Smooth muscle cell of the brain vasculature (primary cell): ENCODE measurements around the gene TTC33.
"Not testable (repeated sequence)": the region's sequence is repeated elsewhere in the genome, so short reads cannot be mapped to it uniquely, and the experiment has no call there.

Source experiments
- DNase-seq: peaks from one replicate; pipeline ENCODE4 v3.0.0-alpha.2; 2012; ENCODE audit warnings: low read depth, low spot score

Gene TTC33

DNA sequence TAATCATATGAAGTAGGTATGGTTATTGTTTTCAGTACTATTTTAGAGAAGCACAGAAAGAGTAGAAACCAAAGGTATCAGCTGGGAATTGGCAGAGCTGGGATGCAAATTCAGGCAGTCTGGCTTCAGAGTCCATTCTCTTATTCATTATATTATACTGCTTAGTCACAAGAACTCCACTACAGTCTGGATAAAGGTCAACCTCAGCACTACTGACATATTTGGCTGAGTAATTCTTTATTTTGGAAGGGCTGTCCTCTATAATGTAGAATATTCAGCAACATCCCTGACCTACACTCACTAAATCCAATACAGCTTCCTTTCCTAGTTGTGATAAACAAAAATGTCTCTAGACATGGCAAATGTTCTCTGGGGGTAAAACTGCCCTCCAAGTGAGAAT, 38.5 kb downstream of the TTC33 start:
- peak; percentile 10 for DNase-seq

GRCh38 chr5:40716590-40716989, 39.2 kb downstream of the TTC33 start:
- no peak for DNase-seq

GRCh38 chr5:40716000-40716399, 39.8 kb downstream of the TTC33 start:
- DNase-seq = no peak

- no peak for DNase-seq
Measured at GRCh38 chr5:40714001-40714400, 41.8 kb downstream of the TTC33 start.

DNA sequence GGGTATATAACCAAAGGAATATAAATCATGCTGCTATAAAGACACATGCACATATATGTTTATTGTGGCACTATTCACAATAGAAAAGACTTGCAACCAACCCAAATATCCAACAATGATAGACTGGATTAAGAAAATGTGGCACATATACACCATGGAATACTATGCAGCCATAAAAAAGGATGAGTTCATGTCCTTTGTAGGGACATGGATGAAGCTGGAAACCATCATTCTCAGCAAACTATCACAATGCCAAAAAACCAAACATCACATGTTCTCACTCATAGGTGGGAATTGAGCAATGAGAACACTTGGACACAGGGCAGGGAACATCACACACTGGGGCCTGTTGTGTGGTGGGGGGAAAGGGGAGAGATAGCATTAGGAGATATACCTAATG, 45.2 kb downstream of the TTC33 start:
- not testable (repeated sequence) for DNase-seq

DNA sequence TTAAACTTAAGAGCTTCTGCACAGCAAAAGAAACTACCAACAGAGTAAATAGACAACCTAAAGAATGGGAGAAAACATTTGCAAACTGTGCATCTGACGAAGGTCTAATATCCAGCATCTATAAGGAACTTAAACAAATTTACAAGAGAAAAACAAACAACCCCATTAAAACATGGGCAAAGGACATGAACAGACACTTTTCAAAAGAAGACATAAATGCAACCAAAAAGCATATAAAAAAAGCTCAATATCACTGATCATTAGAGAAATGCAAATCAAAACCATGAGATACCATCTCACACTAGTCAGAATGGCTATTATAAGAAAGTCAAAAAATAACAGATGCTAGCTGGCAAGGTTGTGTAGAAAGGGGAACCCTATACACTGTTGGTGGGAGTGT, 50.3 kb downstream of the TTC33 start:
- not testable (repeated sequence) for DNase-seq

DNA sequence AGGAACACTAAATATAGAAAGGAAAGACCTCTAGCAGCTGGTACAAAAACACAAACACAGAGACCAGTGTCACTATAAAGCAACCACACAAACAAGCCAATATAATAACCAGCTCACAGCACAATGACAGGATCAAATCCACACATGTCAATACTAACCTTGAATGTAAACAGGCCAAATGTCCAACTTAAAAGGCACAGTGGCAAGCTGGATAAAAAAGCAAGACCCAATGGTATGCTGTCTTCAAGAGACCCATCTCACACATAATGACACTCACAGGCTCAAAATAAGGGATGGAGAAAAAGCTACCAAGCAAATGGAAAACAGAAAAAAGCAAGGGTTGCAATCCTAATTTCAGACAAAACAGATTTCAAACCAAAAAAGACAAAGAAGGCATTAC, 53.7 kb downstream of the TTC33 start:
- not testable (repeated sequence) for DNase-seq

DNA sequence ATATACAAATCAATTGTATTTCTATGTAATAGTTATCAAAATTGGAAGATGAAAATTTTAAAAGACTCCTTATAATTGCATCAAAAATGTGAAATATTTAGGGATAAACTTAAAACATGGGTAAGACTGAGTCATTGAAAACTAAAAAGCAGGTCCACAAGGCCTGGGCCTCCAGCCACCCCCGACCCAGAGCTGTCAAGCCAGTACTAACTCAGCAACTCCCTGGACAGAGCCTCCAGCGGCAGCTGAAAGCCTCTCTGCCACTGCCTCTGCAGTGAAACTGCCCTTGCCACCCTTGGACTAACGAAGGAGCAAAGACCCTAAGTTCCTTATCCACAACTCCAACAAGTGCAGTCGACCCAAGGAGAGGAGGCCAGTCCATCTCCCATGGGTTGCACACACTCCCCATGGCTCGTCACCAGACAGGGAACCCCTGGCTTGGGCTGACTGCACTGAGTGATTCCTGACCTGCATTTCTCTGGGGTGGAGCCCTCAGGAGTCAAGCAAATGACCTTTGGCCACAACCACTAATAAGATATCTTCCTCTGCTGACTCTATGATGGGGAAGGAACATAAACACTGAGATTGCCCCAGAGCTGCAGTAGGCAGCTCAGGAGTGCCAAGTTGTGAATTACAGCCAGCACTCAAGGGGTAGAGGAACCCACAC, 55.5 kb downstream of the TTC33 start:
- no peak for DNase-seq

GRCh38 chr5:40694433-40694832, 61.3 kb downstream of the TTC33 start:
- DNase-seq = no peak

DNA sequence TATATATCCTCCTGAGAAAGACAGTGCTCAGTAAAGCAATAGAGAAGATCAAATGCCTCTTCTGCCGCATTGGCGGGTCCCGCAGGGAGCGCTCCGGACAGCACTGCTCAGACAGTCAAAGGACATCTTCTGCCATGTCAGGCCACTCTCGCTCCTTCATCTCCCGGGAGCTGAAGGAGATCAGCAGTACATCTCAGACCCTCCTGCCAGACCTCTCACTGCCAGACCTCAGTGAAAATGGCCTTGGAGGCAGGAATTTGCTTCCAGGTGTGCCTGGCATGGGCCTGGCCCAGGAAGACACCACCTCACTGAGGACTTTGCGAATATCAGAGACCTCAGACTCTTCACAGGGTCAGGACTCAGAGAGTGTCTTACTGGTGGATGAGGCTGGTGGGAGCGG, 63.9 kb downstream of the TTC33 start:
- DNase-seq = no peak

DNA sequence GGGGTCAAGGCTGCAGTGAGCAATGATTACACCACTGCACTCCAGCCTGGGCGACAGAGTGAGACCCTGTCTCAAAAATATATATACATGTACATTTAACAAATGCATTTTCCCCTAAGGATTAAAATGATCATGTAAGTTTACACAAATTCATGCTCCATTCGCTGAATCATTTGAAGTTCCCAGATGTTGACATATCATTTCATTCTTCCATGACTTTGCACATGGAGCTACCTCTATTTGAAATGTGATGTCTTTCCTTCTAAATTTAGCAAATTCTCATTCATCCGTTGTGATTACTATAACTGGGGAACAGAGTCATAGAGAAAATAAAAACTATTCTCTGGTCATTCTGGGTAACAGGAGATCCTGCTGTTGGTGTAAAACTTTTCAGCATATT, 65.5 kb downstream of the TTC33 start:
- DNase-seq = no peak

GRCh38 chr5:40689438-40689837, 66.3 kb downstream of the TTC33 start:
- no peak for DNase-seq

- DNase-seq = no peak
Measured at GRCh38 chr5:40688996-40689395, 66.8 kb downstream of the TTC33 start.

- DNase-seq = peak; percentile 84
Measured at GRCh38 chr5:40688127-40688761, 67.5 kb downstream of the TTC33 start.

GRCh38 chr5:40687321-40687720, 68.4 kb downstream of the TTC33 start:
- DNase-seq = no peak

- no peak for DNase-seq
Measured at GRCh38 chr5:40685976-40686486, 69.7 kb downstream of the TTC33 start.

DNA sequence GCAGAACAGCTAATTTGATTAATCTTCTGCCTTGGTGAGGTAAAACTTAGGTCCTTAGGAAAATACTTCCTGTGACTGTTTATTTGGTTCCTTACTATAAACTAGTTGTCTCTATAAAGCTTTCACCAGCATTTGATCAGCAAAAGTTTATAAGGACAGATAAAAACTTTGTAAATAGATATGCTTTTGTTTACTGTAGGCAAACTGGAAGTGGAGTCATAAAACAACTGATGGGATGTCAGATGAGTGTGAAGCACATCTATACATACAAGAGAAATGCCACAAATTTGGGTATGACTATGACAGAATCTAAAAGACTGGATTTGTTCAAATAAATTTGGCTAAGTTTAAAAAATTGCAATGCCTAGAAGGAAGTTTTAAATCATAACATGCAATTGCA, 70.6 kb downstream of the TTC33 start:
- no peak for DNase-seq

GRCh38 chr5:40683305-40683704, 72.5 kb downstream of the TTC33 start:
- DNase-seq = no peak

DNA sequence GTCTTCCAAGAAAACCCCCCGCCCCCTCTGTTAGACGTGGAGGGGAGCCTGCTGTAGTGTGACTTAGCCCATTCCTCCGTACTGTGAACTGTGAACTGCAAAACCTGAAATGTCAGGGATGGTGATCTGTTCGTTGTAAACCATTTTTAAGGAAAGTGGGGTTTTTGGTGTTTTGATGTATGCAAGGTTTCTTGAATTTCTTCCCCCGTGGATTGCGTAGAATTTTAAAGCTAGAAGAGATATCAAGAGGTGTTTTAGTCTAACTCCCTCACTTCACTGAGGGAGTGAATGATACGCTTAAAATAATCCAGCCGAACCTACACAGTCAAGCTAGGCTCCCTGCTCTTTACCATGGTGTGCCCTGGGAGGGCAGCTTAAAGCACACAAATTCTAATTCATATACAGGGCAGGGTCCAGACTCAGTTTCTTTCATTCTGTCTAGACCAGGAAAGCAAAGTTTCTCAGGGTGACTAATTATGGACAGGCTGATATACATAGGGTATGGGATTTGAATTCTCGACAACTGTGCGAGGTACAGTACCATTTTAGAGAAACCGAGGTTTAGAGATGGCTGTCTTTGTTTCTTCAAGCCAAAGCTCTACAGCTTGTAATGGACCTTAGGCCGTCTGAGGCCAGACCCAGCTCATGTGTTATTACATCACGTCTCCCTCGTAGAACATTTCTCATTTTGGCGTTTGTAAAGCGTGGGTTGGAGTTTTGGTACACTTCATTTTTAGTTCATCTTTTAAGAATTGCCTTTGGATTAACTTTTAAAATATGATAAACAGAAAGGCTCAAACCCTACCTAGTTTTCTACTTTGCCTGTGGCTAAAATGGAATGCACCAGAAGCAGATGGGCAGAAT, 73.4 kb downstream of the TTC33 start:
- no peak for DNase-seq

DNA sequence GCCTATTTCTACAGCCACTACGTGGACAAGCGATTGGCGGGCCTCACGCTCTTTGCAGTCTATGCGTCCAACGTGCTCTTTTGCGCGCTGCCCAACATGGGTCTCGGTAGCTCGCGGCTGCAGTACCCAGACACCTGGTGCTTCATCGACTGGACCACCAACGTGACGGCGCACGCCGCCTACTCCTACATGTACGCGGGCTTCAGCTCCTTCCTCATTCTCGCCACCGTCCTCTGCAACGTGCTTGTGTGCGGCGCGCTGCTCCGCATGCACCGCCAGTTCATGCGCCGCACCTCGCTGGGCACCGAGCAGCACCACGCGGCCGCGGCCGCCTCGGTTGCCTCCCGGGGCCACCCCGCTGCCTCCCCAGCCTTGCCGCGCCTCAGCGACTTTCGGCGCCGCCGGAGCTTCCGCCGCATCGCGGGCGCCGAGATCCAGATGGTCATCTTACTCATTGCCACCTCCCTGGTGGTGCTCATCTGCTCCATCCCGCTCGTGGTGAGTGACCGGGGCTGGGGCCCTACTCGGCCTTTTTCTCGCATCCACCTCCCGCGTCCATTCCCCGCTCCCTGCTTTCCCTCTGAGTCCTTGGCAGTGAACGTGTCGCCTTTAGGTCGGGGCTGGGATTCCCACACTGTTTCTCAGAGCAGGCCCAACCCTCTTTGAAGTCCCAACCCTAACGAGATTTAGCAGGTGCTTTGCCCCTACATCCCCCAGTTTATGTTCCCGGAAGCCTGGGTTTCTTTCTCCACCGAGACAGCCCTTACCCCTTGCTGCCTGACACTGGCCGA, 74.2 kb downstream of the TTC33 start:
- DNase-seq = no peak

GRCh38 chr5:40680741-40681362, 74.9 kb downstream of the TTC33 start:
- DNase-seq = no peak
